Measurements from ENCODE around the gene CTLA4.

CTLA4 gene

DNA sequence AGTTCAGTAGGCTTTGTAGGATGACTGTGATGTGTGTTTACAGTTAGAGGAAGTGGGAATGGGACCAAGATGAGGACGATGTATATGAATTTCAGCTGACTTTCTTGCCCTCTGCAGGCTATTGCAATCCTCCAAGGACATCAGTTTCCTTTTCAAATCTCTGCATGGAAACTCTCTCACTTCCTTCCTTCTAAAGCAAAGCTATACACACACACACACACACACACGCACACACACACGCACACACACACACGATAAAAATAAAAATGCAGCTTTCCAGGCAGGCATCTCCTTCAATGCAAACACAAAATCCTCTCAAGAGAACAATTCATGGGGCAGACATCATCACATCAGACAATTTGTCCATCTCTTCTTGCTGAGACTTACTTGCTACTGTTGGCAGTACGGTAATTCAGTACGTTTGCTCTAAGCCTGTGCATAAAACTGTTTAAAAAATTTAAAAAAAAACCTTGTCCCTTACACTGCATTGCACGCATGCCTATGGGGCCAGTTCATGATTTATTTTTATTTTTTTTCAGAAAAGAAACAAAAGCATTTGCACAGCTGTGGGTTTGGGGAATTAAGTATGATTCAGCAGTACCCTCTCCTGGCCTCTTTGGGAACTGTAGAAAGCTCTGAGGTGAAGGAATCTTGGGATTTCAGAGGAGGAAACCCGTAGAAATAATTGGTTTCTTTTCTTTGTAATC lies 41.8 kb downstream of the CTLA4 start:
- H3K4me3 ChIP-seq (ENCODE audit: low read depth, low read length) = peak overlapping the region; percentile 35
- ChIA-PET POLR2A (interaction anchor here (0.6 kb wide), 1 partner anchor 821 kb away, joined by 3 read pairs; no protein-coding TSS in a partner anchor), CTCF (interaction anchor here (0.8 to 2.3 kb wide), 23 partner anchors 9 to 1339 kb away, joined by 3 to 20 read pairs (median 4); no protein-coding TSS in a partner anchor)
- TF ChIP-seq, protein P1, sequence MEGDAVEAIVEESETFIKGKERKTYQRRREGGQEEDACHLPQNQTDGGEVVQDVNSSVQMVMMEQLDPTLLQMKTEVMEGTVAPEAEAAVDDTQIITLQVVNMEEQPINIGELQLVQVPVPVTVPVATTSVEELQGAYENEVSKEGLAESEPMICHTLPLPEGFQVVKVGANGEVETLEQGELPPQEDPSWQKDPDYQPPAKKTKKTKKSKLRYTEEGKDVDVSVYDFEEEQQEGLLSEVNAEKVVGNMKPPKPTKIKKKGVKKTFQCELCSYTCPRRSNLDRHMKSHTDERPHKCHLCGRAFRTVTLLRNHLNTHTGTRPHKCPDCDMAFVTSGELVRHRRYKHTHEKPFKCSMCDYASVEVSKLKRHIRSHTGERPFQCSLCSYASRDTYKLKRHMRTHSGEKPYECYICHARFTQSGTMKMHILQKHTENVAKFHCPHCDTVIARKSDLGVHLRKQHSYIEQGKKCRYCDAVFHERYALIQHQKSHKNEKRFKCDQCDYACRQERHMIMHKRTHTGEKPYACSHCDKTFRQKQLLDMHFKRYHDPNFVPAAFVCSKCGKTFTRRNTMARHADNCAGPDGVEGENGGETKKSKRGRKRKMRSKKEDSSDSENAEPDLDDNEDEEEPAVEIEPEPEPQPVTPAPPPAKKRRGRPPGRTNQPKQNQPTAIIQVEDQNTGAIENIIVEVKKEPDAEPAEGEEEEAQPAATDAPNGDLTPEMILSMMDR (IDR thresholded peaks at IDR 0.05; ENCODE audit: insufficient read depth, low read length, missing control alignments) = peak; percentile 53
- DNase-seq (ENCODE audit: low read depth, low spot score) = peak; percentile 41

DNA sequence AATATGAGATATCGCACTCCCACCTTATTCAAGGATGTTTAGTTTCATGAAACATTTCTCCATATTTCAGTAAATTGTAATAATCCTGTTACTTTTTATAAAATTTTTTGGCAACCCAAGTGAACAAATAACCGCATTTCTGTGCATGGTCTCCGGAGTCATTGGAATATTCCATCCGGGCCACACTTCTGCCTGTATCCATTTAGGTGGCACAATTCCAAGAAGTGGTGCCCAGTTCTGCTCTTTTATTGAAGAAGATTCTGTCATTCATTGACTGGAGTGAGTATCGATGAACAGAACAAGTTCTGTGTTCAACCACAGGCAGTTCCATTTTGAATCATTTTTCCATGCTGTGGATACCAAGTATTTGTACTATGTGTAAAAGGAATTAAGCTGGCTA lies 42.4 kb downstream of the CTLA4 start:
- POLR2A ChIA-PET = no interaction called here
- CTCF ChIA-PET = interaction anchor here (0.7 to 2.3 kb wide), 20 partner anchors 8 to 1321 kb away, joined by 3 to 20 read pairs (median 4); no protein-coding TSS in a partner anchor
- TF ChIP-seq, protein P1 (IDR thresholded peaks at IDR 0.05; ENCODE audit: insufficient read depth, low read length, missing control alignments) = no peak
- DNase-seq (ENCODE audit: low read depth, low spot score) = no peak
- H3K4me3 ChIP-seq (ENCODE audit: low read depth, low read length) = no peak overlapping the region

DNA sequence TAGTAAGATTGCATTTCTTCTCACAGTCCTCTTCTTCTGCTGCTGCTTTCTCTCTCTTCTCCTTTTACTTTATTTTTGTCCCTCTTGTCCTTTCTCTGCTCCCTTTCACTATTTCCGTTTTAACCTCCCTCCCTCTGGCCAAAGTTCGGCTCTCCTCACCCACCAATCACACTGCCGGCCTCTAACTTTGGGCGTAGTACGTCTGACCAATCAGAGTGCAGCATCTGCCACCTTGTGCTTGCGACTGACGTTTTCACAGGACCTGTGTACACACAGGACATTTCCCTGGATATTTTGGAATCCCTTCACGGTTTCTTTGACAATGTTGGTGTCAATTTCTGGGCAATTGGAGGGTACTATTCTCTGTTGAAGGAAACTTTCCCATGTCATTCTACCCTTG lies 46.4 kb downstream of the CTLA4 start:
- CTCF ChIA-PET = no interaction called here
- POLR2A ChIA-PET = no interaction called here
- H3K4me3 ChIP-seq (ENCODE audit: low read depth, low read length) = no peak overlapping the region
- no peak for DNase-seq (ENCODE audit: low read depth, low spot score)
- TF ChIP-seq, protein P1 (IDR thresholded peaks at IDR 0.05; ENCODE audit: insufficient read depth, low read length, missing control alignments) = no peak

DNA sequence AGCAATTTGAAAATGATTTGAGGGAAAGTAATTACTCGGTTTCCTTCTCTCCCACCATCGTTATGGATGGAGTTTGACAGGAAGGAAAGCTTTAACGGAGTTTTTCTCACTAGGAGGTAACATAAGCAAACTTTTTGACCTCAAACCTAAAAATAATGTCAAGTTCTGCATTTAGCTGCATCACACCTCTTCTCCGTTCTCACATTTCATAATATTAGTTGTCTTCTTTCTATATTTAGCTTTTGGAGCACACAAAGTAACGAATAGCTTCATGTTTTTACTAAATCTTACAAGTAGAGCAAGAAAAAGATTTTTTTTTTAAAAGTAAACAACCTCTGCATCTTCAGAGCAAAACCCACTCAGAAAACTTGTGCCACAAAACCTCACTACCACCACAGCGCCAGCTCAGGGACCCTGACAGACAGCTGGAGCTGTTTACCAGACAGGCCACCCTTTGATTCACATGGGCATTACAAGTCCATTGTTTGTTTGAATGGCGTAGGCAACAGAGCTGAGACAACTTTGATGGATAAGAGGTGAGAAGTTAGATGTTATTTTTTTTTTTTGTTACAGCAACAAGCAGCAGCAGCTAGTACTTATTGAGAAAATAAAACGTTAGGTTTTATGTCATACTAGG lies 47.1 kb downstream of the CTLA4 start:
- POLR2A ChIA-PET = no interaction called here
- CTCF ChIA-PET = interaction anchor here (1.0 to 1.4 kb wide), 2 partner anchors 14 to 1326 kb away, joined by 4 to 5 read pairs; no protein-coding TSS in a partner anchor
- no peak overlapping the region for H3K4me3 ChIP-seq (ENCODE audit: low read depth, low read length)
- DNase-seq (ENCODE audit: low read depth, low spot score) = no peak
- TF ChIP-seq, protein P1 (IDR thresholded peaks at IDR 0.05; ENCODE audit: insufficient read depth, low read length, missing control alignments) = no peak

DNA sequence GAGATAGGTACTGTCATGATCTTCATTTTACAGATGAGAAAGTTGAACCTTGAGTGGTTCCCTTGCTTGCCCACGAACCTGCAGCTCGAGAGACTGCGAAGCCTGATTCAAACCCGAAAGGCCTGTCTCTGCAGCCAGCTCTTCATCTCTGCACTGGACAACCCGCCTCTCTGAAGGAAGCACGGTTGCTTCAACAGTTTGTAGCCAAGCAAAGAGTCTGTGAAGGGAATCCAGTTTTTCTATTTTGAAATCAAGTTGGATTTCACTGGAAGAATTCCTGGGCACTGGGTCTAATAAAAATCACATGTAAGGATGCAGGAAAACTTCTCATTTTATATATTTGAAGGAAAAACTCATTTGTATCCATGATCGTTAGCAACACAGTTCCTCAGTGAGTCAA lies 47.7 kb downstream of the CTLA4 start:
- TF ChIP-seq, protein P1 (IDR thresholded peaks at IDR 0.05; ENCODE audit: insufficient read depth, low read length, missing control alignments) = no peak
- H3K4me3 ChIP-seq (ENCODE audit: low read depth, low read length) = no peak overlapping the region
- DNase-seq (ENCODE audit: low read depth, low spot score) = no peak
- CTCF ChIA-PET = interaction anchor here (1.0 to 1.4 kb wide), 2 partner anchors 13 to 1326 kb away, joined by 4 to 5 read pairs; no protein-coding TSS in a partner anchor
- POLR2A ChIA-PET = no interaction called here

DNA sequence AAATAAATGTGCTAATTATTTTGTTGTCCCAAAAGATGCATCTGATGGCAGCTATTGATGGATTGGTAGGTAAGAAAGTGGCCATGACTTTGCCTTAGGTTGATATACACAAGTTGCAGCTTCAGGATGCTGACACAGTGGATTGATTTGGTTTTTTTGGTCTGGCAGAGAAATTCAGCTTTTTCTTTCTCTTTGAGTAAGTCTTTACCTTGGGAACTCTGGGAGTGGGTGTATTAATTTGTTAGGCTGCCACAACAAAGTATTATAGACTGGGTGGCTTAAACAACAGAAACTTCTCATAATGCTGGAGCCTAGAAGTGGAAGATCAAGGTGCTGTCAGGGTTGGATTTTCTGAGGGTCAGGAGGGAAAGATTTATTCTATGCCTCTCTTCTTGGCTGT lies 49.2 kb downstream of the CTLA4 start:
- TF ChIP-seq, protein P1 (IDR thresholded peaks at IDR 0.05; ENCODE audit: insufficient read depth, low read length, missing control alignments) = no peak
- H3K4me3 ChIP-seq (ENCODE audit: low read depth, low read length) = no peak overlapping the region
- POLR2A ChIA-PET = no interaction called here
- CTCF ChIA-PET = no interaction called here
- DNase-seq (ENCODE audit: low read depth, low spot score) = no peak

Measured in AG04449 (cell line).